Measurements from ENCODE around the gene MPPE1.

DNA sequence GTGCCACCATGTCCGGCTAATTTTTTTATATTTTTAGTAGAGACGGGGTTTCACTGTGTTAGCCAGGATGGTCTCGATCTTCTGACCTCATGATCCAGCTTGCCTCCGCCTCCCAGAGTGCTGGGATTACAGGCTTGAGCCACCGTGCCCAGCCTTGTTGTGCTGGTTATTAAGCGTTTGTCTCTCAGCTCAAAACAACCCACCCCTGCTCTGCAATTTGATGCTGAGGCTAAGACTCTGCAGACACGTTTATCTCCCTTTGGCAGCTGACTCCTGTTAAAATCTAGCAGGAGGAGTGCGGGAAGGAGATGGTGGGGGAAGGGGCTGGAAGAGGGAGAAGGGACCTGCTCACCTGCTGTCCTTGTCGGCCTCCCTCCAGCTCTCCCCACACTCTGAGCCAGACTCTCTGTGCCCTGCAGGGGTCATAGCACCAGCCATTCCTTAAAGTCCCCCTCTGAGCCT, 43.3 kb upstream of the MPPE1 start:
- TF ChIP-seq, protein P1, sequence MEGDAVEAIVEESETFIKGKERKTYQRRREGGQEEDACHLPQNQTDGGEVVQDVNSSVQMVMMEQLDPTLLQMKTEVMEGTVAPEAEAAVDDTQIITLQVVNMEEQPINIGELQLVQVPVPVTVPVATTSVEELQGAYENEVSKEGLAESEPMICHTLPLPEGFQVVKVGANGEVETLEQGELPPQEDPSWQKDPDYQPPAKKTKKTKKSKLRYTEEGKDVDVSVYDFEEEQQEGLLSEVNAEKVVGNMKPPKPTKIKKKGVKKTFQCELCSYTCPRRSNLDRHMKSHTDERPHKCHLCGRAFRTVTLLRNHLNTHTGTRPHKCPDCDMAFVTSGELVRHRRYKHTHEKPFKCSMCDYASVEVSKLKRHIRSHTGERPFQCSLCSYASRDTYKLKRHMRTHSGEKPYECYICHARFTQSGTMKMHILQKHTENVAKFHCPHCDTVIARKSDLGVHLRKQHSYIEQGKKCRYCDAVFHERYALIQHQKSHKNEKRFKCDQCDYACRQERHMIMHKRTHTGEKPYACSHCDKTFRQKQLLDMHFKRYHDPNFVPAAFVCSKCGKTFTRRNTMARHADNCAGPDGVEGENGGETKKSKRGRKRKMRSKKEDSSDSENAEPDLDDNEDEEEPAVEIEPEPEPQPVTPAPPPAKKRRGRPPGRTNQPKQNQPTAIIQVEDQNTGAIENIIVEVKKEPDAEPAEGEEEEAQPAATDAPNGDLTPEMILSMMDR (IDR thresholded peaks at IDR 0.05): no peak
- no peak for TF ChIP-seq POLR2A (IDR thresholded peaks at IDR 0.05)
